Pons (tissue), 1 donor: Measurements from ENCODE around the gene ARHGEF19.
"Not testable (repeated sequence)": the region's sequence is repeated elsewhere in the genome, so short reads cannot be mapped to it uniquely, and the experiment has no call there.

Source experiments
- DNase-seq: peaks from one replicate; pipeline ENCODE4 v3.0.0-alpha.2; 2016; ENCODE audit warnings: low spot score

The ARHGEF19 gene

DNA sequence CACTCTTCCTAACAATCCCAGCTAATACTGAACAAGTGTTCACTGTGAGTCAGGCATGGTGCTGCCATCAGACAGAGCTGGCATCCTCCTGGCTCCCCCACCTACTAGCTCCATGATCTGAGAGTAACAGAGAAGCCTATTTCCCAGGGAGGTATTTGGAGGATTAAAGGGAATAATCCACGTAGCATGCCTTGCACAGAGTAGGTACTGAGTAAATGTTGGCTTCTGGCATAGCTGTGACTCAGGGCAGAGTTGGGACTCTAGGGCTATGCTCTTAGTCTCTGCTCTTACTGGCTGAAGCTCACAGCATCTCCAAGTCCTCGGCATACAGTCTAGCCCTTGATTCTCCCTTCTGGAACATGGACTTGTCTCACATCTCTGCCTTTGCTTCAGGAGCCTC is 8.2 kb downstream of the ARHGEF19 start:
- no peak for DNase-seq

- DNase-seq: no peak
Observed at GRCh38 chr1:16203550-16203949, 8.9 kb downstream of the ARHGEF19 start.

DNA sequence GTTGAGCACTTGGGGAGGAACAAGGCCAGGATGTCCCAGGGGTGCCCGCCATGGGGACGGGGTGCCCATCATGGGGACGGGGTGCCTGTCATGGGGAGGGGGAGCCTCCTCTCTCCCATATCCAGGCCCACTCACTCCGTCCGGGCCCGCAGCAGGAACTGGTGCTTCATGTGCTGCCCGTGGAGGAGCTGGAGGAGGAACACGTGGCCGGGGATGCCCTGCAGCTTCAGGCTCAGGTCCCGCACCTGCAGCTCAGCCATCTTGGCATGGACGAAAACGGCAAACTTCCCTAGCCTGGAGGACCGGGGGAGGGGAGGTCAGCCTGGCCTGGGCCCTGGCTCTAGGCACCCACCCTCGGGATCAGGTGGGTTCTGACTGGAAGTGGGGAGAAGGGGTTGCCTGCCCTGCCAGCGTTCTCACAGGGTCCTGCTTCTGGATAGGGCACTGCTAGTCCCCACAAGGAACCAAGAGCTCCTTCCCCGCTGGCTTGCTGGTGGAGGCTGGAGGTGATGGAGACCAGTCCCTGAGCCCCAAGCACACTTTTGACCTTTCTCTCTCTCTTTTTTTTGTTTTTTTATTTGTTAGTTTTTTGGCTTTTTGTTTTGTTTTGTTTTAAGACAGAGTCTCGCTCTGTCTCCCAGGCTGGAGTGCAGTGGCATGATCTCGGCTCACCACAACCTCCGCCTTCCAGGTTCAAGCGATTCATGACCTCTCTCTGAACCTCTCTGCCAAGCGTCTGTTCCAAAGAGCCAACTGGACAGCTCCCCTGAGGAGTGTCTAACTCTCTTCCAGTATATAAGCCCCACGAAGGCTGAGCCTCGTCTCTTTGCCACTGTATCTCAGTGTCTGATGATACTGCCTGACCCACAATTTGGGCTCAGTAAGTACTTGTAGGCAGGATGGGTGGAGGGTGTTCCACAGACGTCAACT is 9.9 kb downstream of the ARHGEF19 start:
- DNase-seq: no peak

GRCh38 chr1:16199700-16200099 is 12.8 kb downstream of the ARHGEF19 start:
- DNase-seq: no peak

DNA sequence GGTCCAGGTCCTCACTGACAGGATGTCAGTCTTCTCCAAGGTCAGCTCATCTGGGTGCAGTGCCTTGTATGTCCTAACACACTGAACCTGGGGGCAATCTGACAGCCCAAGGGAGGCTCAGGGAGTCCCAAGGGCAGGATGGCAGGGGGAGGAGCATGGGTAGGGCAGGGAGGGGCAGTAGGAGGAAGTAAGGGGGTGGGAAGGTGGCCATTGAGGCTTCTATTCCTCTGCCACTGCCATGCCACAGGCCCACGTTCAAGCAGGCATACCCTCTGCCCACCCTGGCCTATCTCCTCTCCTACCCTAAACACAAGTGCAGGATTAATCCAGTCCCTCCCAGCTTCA is 13.3 kb downstream of the ARHGEF19 start:
- no peak for DNase-seq

DNA sequence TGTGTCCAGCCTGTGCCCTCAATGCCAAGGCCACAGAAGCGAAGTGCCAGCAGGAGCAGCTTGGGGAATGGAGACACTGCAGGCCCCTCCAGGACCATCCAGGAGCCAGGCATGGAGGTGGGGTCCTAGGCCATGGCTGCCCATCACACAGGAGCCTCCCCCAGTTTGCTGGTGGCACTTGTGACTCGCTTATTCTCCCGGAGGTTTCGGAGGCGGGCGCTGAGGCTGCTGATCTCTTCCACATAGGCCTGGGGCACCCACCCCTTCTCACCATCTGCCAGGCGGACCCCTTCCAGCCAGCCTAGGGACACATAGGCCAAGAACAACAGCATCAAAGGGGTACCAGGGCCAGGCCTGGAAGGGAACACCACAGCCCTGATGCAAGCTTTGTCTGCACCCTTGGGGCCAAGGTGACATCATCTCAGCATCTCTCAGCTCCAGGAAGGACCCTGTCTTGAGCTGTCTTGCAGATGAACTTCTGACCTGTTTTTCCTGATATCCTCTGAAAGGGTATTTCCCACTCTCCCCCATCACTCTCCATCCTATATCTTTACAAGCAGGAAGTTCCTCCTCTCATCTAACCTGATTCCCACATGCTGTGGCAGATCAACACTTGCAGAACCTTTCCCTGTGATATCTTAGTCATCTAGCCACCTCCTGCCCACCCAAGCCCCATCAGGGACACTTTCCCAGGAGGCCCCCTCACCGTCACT is 13.9 kb downstream of the ARHGEF19 start:
- DNase-seq: no peak

GRCh38 chr1:16196874-16197273 is 15.6 kb downstream of the ARHGEF19 start:
- DNase-seq: no peak

- DNase-seq: not testable (repeated sequence)
Observed at GRCh38 chr1:16196139-16196538, 16.3 kb downstream of the ARHGEF19 start.

GRCh38 chr1:16195518-16195905 is 16.9 kb downstream of the ARHGEF19 start:
- DNase-seq: no peak

DNA sequence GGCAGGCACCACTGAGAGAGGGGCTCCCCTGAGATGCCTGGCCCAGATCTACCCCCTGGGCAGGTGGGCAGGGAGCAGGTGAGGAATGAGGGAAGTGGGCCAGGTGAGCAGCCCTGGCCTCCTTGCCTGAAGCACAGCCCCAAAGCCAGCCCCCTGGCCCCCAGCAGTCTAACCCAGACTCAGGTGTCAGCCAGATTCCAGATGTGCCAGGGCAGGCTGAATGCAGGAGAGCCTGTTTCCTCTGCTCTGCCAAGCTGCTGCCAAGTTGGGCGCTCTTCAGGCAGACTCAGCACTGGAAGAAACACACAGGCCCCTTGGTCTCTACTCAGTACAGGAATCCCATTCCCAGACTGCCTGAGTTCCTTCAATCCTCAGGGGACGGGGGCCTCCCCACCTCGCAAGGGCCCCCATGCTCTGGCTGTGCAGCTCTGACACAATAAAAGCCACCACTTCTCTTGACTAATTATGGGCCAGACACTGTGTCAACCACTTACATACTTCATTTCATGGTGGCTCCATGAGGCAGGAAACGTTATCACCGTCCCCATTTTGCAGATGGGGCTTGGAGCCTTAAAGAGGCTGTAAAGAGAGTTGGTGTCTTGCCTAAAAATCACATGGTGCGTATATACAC is 20.4 kb downstream of the ARHGEF19 start:
- DNase-seq: no peak

GRCh38 chr1:16191309-16191708 is 21.1 kb downstream of the ARHGEF19 start:
- DNase-seq: no peak

- DNase-seq: peak; percentile 49
Observed at GRCh38 chr1:16189921-16190621, 22.4 kb downstream of the ARHGEF19 start.

GRCh38 chr1:16189003-16189402 is 23.4 kb downstream of the ARHGEF19 start:
- no peak for DNase-seq

- no peak for DNase-seq
Observed at GRCh38 chr1:16187748-16188401, 24.6 kb downstream of the ARHGEF19 start.

DNA sequence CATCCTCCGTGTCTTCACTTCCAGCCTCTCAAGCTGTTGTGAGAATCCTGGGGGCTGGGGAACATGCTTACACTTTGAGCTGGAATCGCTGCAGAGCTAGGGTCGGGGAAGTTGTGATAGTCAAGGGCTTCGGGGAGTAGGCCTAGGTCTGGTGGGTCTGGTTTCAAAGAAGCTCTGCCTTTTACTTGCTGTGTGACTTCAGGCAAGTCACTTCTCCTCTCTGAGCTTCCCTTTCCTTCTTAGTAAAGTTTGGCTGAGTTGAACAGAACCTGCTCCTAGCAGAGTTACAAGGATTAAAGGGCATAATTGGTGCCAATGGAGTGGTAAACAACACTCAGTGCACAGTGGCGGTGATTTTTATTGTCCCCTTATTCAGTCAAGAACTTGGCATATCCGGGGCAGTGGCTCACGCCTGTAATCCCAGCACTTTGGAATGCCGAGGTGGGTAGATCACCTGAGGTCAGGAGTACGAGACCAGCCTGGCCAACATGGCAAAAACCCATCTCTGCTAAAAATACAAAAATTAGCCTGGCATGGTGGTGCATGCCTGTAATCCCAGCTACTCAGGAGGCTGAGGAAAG is 25.7 kb downstream of the ARHGEF19 start:
- DNase-seq: no peak

- no peak for DNase-seq
Observed at GRCh38 chr1:16184557-16185303, 27.7 kb downstream of the ARHGEF19 start.

- no peak for DNase-seq
Observed at GRCh38 chr1:16183765-16184556, 28.5 kb downstream of the ARHGEF19 start.

GRCh38 chr1:16183179-16183578 is 29.3 kb downstream of the ARHGEF19 start:
- no peak for DNase-seq

DNA sequence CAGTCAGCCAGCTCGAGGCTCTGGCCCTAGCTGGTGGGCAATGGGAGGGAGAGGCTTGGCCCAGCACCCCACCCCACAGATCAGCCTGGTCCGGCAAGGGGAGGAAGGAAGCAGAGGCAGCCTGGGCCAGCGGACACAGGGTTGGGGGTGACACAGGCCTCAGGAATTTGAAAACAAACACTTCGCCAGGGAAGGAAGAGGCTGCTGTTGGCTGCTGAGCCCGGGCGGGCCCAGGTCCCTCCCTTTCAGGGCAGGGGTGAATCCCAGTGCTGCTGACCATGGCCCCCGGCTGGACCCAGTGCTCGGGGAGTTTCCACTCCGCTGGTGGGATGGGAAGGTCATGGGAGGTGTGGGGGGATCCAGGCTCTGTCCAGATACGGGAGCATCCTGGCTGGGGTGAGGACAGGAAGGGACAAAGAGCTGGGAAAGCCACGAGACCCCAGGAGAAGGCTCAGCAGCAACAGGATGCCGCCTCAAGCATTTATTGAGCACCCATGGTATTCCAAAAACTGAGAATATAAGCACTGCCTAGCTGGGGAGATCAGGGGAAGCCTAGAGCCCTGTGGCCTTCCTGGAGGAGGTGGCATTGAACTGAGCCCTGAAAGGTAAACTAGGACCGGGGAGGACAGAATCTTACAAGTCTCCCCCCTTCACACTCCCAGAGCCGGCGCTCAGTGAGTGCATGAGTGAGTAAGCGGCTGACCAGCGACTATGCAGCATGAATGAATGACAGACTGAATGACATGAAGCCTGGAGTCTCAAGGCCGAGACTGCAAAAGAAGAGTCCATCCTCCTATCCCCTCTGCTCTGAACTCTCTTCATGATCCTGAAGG is 30.3 kb downstream of the ARHGEF19 start:
- DNase-seq: no peak
